Measurements from ENCODE around the gene SLC2A6.

GRCh38 chr9:133493845-133494540, 15.1 kb upstream of the SLC2A6 start:
- no peak for TF ChIP-seq CTCF (IDR thresholded peaks at IDR 0.05; ENCODE audit: low read length)
- no peak for TF ChIP-seq EZH2phosphoT487 (IDR thresholded peaks at IDR 0.05; ENCODE audit: low read length)
- TF ChIP-seq EZH2 (optimal IDR thresholded peaks at IDR 0.05; ENCODE audit: low read depth, low read length): no peak

All from MM.1S (cell line).